ENCODE data around the gene MYF6.
"Not testable (repeated sequence)": the region's sequence is repeated elsewhere in the genome, so short reads cannot be mapped to it uniquely, and the experiment has no call there.

Gene MYF6

DNA sequence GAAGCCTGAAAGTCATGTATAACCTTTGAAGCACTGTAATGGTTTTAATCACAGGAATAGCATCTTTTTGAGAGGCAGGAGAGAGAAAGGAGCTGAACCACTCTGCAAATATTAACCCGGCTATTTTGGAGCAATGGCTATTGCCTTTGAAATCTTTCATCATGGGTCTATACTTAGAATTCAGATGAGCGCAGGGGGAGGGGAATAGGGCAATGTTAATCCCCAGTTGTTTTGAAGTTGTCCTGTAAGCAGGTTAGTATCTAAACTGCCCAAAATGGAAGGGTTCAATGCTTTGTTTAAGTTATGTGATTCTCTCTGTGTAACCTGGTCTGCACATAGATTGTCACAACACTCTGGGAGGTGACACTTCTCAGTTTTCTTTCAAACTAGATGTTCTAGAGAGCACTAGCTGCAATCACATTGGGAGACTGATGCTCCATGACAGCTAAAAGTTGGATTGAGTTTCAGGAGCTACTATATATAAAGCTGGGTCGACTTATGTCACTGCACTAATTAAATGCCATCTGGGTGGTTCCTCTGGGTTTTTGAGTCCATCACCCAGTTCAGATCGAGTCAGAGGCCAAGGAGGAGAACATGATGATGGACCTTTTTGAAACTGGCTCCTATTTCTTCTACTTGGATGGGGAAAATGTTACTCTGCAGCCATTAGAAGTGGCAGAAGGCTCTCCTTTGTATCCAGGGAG, at the start of gene MYF6:
TSS of gene MYF6 (plus strand) at position 509 of the 704 bp plus-strand sequence. CDS start at position 595, 86 bp downstream.
- DNase-seq: no peak

DNA sequence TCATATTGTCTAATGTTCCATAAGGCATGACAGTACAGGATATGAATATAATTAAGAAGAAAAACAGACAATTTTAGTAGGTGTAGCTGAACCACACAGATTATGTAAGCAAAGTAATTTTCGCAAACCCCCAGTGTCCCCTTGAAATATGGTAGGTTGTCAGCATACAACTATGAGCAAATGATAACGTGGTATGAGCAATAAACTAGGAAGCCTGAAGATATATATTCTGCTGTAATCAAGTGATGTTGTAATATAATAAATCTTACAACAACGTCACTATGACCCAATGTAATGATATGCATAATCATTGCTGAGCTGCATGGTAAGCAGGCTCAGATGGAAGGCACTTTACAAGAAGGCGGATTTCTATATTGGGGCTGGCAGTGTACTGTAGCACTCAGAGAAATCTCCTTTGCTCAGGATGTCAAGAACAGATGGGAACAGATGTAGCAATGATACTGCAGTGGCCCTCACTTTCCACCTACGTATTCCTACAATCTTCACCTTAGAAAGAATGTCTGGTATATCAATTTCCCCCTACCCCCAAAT, 47.8 kb upstream of the MYF6 start:
- DNase-seq: no peak

DNA sequence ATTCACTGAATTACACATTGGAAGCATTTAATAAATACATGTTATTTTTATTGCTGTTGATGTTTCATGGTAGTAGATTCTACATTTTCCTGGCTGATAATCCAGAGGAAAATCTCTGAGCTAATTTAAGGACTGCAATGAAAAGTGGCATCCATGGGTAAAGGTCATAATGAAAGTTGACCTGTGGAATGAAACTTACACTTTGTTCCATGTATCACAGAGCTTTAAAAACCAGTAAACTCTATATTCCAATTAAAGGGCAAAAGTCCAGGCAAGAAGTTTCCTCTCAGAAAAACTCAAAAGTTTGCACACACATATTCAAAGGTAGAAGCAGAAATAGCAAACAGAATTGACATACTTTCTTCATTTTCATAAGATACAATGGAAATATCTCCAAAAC, 44.8 kb upstream of the MYF6 start:
- DNase-seq: no peak

DNA sequence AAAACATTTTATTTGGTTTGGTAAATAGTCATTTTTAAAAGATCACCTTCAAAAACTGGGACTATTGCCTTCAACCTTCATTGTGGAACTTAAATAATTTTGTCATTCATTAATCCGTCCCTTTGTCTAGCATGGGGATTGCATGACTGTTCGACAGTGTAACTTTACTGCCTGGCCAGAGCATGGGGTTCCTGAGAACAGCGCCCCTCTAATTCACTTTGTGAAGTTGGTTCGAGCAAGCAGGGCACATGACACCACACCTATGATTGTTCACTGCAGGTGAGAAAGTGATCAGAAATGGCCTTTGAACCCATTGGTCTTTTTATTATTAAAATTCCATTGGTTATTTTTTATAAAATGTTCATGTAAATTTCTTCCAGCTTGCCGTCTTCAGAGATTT, 37.2 kb upstream of the MYF6 start:
- no peak for DNase-seq

DNA sequence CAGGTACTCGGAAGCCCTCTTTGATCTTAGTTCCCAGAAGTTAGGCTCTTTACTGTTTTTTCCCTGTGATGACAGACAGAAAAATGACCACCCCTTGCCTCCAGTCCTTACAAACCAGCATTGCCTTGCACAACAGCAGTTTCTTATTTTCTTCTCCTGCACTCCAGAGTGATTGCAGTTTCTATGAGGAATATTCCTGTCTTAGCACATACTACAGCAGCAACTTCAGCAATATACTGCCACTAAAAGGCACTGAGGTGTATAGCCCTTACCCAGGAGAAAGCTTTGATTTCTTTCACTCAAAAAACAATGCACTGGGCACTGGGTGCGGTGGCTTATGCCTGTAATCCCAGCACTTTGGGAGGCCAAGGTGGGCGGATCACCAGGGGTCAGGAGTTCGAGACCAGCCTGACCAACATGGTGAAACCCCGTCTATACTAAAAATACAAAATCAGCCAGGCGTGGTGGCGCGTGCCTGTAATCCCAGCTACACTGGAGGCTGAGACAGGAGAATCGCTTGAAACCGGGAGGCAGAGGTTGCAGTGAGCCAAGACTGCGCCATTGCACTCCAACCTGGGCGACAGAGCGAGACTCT, 31.3 kb upstream of the MYF6 start:
- not testable (repeated sequence) for DNase-seq

DNA sequence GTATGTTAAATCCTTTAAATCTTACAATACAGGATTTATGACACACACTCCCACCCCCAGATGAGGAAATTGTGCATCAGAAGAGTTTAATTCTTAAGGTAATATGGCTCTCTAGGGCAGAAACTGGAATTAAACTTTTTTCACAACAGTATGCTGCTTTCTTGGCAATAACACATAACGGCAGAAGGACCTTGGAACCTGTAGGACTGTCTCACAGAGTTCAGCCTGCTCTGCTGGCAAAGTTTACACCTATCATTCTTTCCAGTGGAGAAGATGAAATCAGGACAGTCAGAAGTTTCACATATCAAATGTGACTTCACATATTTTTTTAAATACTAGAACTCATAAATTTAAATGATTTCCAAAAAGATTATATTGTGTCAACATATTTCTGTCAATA, 30.6 kb upstream of the MYF6 start:
- DNase-seq: no peak

DNA sequence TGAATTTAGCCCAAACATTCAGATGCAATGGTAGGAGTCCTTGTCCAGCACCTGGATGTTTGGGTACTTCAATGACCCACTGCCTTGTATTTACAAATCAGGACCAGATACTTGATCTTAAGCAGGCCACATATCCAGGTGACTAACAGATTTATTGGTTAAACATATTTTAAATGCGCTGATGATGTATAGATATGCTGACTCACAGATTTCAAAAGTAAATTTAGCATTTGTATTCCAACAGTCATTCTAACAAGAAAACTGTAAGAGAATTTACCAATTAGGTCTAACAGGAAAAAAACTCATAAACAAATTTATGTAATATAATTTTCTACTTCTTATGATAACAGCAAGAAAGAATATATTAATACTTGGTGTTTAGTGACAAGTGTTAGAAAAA, 29.4 kb upstream of the MYF6 start:
- DNase-seq: no peak

DNA sequence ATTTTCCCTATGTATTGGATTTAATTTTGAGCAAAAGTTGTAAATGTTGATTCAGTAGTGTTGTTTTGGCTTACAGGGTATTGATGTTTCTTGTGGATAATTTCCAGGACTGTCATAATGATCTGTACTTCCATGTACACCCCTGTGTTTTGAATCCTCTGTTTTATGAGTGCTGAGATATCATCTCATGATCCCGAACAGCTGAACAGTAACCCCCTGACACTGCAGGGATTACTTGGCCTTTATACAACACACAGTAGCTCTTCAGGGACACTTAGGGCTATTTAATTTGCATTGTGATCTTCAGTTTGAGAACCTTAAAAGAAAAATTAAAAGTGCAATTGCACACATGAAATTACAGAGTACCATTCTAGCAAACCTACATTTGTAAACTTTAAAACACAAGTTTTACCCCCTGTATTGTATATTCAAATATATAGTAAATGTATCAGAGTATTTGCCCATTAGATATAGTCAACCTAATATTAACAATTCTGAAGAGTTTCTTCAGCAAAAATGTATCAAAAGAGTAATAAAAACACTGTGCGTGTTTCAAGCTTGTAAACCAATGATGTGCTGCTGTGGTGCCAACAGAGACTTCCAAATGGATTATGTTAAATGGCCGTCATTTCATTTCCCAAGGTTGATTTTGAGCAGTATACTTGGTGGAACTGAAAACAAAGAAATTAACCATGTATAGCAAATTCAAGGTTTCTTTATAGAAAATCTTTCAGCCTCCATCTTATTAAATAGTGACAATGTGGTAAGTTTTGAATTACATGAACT, 27.9 kb upstream of the MYF6 start:
- DNase-seq: no peak

DNA sequence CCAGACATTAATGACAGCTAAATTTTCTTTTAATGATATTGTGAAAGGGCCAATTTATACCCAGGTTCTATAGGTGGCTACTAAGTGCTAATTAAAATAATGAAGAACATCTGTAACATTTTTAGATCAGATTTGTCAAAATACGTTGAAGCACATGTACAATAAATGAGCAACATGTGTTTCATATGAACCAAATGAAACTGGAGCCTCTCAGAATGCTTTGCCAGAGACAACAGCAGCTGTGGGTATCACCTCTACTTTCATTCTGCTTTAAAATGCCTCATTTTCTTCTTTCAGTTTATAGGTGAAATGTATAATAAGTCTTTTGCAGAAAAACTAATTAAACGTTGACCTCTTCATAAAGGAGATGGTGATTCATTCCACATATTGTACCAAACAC, 26.1 kb upstream of the MYF6 start:
- DNase-seq: no peak

DNA sequence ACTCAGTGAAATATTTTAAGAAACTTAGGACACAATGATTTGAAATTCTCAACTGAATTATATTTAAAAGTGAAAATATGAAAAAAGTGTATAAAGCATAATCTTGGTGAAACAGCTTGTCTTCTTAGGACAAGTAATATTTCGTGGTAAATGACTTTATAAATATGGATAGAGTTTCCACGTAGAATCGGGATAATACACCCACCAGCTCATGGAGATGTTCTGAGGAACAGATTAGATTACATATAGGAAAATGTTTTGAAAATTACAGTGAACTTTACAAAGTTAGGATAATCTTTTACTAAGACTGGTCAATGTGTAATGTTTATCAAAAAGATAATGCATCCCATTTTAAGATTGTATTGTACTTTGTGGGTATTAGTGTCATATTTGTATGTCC, 25.6 kb upstream of the MYF6 start:
- no peak for DNase-seq

DNA sequence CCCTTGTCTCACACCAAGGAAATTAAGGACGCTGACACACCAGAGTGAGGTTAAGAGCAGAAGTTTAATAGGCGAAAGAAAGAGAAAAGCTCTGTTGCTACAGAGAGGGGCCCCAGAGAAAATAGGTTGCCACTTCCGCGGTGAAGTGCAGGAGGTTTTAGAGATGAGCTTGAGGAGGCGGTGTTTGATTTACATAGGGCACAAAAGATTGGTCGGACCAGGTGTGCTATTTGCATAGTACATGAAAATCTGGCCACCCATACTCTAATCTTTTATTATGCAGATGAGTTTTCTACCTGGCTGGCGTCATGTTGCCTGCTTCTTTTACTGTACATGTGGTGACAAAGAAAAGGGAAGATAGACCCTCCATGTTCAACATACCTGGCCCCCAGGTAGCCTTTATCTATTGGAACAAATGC, 23.3 kb upstream of the MYF6 start:
- DNase-seq: no peak

DNA sequence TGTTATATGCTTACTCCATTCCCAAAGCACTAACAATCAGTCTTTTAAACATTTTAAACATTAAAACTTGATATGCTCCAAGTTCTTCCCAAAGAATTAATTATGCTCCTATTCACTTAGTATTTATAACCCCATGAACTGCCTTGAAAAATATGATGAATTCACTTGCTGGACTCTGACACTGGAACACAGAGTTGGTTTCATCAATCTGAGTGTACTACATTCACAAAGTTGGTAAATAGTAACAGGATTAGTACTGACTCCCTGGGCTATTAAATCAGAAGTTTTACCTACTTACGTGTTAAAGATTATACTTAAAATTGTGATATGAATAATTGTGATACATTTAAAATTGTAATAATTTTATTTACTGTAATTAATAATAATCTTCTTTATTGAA, 17.3 kb upstream of the MYF6 start:
- DNase-seq: no peak

DNA sequence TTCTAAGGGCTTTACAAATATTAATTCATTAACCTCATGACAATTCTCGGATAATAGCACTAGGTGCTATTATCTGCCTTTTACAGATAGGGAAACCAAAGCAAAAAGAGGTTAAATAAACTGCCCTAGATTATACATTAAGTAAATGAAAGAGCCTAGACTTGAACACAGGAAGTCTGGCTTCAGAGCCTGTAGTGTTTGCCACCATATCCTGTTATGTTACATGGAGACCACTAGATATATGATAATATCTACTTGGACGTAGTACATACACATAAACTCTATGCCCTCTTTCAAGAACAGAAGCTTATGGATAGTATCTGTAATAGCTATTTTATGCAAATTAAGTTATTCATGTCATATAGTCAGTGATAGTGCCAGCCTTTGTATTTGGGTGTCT, 16.9 kb upstream of the MYF6 start:
- no peak for DNase-seq

DNA sequence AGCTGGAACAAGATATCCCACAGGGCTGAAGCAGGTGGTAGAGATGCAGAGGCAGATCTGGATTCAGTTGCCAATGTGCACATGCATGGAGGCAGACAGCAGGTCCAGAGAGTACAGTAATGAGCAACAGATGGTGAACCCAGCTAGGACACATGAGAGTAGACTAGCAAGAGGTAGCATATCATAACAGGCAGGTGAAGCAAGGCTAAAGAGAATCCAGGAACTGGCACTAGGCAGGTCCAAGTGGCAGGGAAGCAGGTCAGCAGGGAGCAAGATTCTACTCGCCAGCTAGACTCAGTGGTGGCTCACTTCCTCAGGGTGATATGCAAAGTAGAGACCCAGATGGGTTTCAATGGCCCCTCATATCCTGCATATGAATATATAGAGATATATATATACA, 15.3 kb upstream of the MYF6 start:
- DNase-seq: no peak

DNA sequence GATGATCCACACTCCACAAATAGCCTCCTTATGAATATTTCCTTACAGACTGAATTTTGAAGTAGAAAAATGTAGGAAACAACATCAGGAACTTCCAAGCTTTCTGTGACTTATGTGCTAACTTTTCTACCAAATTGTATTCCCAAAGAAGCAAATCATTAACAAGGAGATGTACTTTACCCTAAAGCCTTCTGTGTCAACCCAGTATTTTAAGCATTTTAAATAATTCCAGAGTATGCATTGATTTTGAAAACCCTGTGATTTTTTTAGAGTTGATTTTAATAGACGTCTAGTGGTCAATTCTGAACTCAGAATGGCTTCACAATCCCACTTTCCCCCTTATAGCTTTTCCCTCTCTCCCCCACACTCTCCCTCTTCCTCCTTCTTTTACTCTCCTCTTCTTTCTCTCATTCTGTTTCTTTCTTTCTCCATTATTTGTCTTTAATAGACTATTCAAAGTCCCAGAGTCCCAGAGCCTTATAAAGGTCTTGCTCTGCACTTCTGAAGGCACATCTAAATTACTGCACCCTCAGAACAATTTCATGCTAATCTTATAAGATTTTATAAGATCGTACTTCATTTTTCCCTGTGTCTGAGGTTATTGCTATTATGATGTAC, 10.1 kb upstream of the MYF6 start:
- no peak for DNase-seq

DNA sequence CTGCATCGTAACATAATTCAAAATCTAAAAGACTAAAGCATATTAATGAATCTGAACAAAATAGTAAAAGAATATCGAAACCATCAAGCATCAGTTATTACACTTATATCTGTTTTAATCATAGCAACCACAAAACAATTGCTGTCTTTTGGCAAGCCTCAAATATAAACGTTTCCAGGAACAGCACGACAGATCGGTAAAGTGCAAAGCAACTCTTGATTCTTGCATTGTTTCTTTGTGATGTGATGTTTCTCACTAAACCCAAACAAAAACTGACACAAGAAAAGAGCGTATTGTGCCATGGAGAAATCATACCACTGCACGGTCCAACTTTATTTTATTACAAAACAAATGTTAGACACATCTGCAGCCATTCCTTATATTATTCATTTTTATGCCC, 9.2 kb upstream of the MYF6 start:
- no peak for DNase-seq

DNA sequence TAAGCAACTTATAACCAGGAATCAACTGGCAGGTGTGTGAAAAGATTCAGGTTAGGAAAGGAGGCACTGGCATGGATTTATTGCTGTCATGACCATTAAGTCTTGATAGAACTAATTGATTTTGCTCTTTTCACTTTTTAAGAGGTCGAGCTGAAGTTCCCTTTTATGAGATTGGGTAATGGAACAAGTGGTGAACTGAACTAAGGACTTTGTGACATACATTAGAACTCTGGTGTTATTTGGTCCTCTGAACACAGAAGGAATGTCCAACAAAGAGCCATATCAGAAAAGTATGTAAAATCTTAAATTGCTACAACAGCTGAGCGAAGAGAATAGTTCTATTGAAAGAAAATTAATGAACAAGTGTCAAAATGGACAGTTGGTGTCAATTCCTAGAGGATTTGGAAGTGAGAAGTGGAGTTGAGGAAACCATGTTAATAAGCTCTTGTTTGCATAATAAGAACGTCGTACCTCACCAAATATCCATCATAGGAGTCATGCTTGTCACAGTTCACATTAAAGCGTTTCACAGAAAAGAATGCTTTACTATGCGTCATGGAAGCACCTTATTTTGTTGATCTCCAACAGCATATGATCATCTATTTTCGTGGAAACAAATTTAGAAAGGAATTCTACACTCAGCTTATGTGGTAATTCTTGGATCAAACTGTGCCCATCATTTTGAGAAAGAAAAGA, 8.4 kb upstream of the MYF6 start:
- no peak for DNase-seq

DNA sequence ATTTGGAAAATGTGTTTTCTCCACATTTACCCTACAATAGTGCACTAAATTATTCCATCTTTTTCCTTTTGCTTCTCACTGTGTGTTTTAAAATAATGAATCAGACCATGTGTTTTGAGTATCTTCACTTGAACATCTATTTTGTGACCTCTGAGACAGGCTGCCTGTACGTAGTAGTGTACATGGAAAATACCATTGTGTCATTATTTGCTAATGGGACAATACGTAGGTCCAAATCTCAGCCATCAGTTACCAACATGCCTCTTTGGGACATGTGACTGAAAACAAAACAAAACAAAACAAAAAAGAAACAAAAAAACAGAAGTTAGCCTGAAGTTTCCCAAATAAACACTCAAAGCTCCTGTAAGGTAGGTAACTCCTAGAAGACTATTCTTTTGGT, 7.1 kb upstream of the MYF6 start:
- DNase-seq: no peak

DNA sequence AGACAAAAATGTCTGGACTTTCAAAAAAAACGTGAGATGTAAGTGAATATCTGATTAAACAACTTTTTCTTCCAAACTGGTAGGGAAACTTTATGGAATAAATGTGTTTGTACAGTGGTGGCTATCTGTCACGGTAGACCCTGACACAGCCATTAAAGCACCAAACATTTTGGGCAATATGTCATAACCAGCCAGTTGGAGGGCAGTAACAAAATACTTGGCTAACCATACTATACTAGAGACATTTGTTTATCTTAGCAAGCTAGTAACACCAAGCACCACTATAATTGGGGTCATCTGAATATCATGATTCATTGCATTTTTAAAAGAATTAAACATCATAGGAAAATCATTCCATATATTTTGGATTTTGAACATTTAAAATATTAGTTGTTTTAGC, 6.0 kb upstream of the MYF6 start:
- no peak for DNase-seq

DNA sequence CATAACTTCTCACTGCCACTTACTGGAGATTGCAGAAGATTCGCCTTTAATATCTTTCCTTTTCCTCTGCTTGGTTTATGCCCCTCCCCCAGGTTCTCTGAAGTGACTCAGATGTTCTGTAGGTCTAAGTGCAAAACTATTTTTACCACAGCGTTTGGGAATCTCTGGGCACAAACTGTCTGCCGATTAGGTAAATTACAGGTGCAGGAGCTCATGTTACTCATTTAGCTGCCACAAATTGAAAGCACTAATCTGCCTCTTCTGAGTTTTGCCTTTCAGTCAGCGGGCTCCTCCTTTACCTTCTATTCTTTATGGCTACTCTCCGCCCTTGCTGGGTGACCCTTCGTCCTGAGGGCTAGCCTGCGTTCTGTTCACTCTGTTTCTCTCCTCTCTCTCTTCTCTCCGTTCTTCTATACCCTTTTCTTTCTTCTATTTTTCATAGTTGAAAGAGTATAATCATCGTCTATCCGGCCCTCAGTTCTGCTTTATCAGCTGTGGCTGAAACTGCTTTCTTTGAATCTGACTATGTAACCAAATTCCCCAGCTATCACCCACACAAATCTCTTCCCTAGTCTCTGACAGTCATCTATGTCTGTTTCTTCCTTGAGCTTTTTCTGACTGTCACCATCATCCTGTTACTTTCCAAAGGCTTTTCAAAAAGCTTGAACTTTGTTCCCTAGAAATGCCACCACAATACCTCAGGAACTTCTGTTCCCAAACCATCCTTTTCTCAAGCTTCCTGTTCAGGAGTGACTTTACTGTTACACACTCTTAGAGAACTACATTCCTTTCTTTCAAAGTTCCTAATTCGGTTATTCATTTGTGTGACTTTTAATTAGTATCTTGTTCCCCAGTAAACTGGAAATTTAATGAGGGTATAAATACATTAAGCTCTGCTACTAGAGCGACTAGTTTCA, 4.3 kb upstream of the MYF6 start:
- DNase-seq: no peak

DNA sequence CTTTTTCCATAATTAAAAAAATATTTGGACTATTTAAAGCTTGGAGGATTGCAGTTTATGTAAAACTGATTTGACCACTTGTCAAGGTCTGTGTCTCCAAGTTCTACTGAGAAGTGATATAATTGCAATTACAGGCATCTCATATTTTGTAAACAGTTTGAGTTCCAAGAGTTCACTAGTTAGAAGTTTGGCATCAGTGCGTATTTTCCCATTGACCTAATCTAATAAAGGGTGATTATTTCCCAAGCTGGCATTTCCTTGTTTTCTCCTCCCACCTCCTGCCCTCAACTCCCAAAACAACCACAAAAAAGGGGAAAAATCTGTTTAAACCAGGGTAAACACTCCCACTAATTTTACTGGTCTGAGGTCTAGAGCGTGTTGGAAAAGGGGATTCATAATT, 3.0 kb upstream of the MYF6 start:
- no peak for DNase-seq

DNA sequence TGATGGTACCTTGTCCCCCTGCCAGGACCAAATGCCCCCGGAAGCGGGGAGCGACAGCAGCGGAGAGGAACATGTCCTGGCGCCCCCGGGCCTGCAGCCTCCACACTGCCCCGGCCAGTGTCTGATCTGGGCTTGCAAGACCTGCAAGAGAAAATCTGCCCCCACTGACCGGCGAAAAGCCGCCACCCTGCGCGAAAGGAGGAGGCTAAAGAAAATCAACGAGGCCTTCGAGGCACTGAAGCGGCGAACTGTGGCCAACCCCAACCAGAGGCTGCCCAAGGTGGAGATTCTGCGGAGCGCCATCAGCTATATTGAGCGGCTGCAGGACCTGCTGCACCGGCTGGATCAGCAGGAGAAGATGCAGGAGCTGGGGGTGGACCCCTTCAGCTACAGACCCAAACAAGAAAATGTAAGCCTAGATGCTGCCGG, 410 bp downstream of the MYF6 start:
- no peak for DNase-seq

Measured in DMS79 (cell line).